Measurements from ENCODE around the gene FAM50B. TPM values are rescaled to one million over a fixed set of nuclear protein-coding genes. Genes with fewer than 3 reads are reported as not detected.

The FAM50B gene
- total RNA-seq, 1 donor from 2014 or later, result 0.70 TPM

GRCh38 chr6:3865463-3865862, 16.3 kb downstream of the FAM50B start:
- Mint-ChIP-seq H3K4me1 (ENCODE audit: unreplicated experiment) (peaks cover 21% of the 10 kb centered on the region), H3K9me3 (ENCODE audit: unreplicated experiment) (peaks cover under 1% of the 10 kb centered on the region), H3K4me3 (ENCODE audit: unreplicated experiment) (no peak overlapping the region), H3K27ac (ENCODE audit: unreplicated experiment) (no peak overlapping the region), H3K27me3 (ENCODE audit: unreplicated experiment) (no peaks in the 10 kb centered on the region), H3K36me3 (ENCODE audit: unreplicated experiment) (no peaks in the 10 kb centered on the region)
- TF ChIP-seq CTCF (IDR thresholded peaks at IDR 0.05), result no peak
- DNase-seq (ENCODE audit: extremely low spot score, unreplicated experiment), result no peak

- H3K4me1 Mint-ChIP-seq (ENCODE audit: unreplicated experiment), result peaks cover 21% of the 10 kb centered on the region
- DNase-seq (ENCODE audit: extremely low spot score, unreplicated experiment), result peak; percentile 42
- H3K36me3 Mint-ChIP-seq (ENCODE audit: unreplicated experiment), result no peaks in the 10 kb centered on the region
- no peaks in the 10 kb centered on the region for H3K9me3 Mint-ChIP-seq (ENCODE audit: unreplicated experiment)
- no peaks in the 10 kb centered on the region for H3K27me3 Mint-ChIP-seq (ENCODE audit: unreplicated experiment)
- H3K27ac Mint-ChIP-seq (ENCODE audit: unreplicated experiment), result peak overlapping the region; percentile 76
- H3K4me3 Mint-ChIP-seq (ENCODE audit: unreplicated experiment), result no peak overlapping the region
- no peak for TF ChIP-seq CTCF (IDR thresholded peaks at IDR 0.05)
These were observed 18.7 kb downstream of the FAM50B start for GRCh38 chr6:3867641-3868502.

GRCh38 chr6:3868544-3868943, 19.4 kb downstream of the FAM50B start:
- H3K27me3 Mint-ChIP-seq (ENCODE audit: unreplicated experiment), result no peaks in the 10 kb centered on the region
- TF ChIP-seq CTCF (IDR thresholded peaks at IDR 0.05), result peak; percentile 34
- no peaks in the 10 kb centered on the region for H3K36me3 Mint-ChIP-seq (ENCODE audit: unreplicated experiment)
- H3K27ac Mint-ChIP-seq (ENCODE audit: unreplicated experiment), result peak overlapping the region; percentile 76
- peaks cover 24% of the 10 kb centered on the region for H3K4me1 Mint-ChIP-seq (ENCODE audit: unreplicated experiment)
- no peak overlapping the region for H3K4me3 Mint-ChIP-seq (ENCODE audit: unreplicated experiment)
- no peaks in the 10 kb centered on the region for H3K9me3 Mint-ChIP-seq (ENCODE audit: unreplicated experiment)
- peak; percentile 60 for DNase-seq (ENCODE audit: extremely low spot score, unreplicated experiment)

- peak; percentile 49 for DNase-seq (ENCODE audit: extremely low spot score, unreplicated experiment)
- no peak overlapping the region for H3K27ac Mint-ChIP-seq (ENCODE audit: unreplicated experiment)
- no peaks in the 10 kb centered on the region for H3K36me3 Mint-ChIP-seq (ENCODE audit: unreplicated experiment)
- H3K27me3 Mint-ChIP-seq (ENCODE audit: unreplicated experiment), result no peaks in the 10 kb centered on the region
- peaks cover 29% of the 10 kb centered on the region for H3K4me1 Mint-ChIP-seq (ENCODE audit: unreplicated experiment)
- H3K9me3 Mint-ChIP-seq (ENCODE audit: unreplicated experiment), result no peaks in the 10 kb centered on the region
- no peak for TF ChIP-seq CTCF (IDR thresholded peaks at IDR 0.05)
- H3K4me3 Mint-ChIP-seq (ENCODE audit: unreplicated experiment), result no peak overlapping the region
These were observed 20.1 kb downstream of the FAM50B start for GRCh38 chr6:3869284-3869631.

GRCh38 chr6:3869632-3870527, 20.7 kb downstream of the FAM50B start:
- TF ChIP-seq CTCF (IDR thresholded peaks at IDR 0.05), result no peak
- Mint-ChIP-seq H3K27me3 (ENCODE audit: unreplicated experiment) (no peaks in the 10 kb centered on the region), H3K36me3 (ENCODE audit: unreplicated experiment) (no peaks in the 10 kb centered on the region), H3K4me1 (ENCODE audit: unreplicated experiment) (peaks cover 28% of the 10 kb centered on the region), H3K27ac (ENCODE audit: unreplicated experiment) (no peak overlapping the region), H3K4me3 (ENCODE audit: unreplicated experiment) (no peak overlapping the region), H3K9me3 (ENCODE audit: unreplicated experiment) (no peaks in the 10 kb centered on the region)
- peak; percentile 32 for DNase-seq (ENCODE audit: extremely low spot score, unreplicated experiment)

Measured in osteocyte (in vitro differentiated cells).